H9 (cell line): ENCODE measurements around the gene SH2D3C. TPM values are rescaled to one million over a fixed set of nuclear protein-coding genes. Genes with fewer than 3 reads are reported as not detected.

Experiments used
- DNase-seq: peaks from one replicate; pipeline ENCODE4 v3.0.0-alpha.2; 2017
- H2AFZ ChIP-seq: one replicate; pipeline ENCODE4 v1.6.1; 2013; ENCODE audit warnings: mild to moderate bottlenecking, low read length, control low read depth, moderate library complexity
- H2AK5ac ChIP-seq: 2 replicates; pipeline ENCODE4 v1.6.1; 2013; ENCODE audit warnings: low read length, control low read depth, mixed read lengths; ENCODE audit not compliant: insufficient read length
- H2BK120ac ChIP-seq: one replicate; pipeline ENCODE4 v1.6.1; 2013; ENCODE audit warnings: low read depth, mild to moderate bottlenecking, low read length, control low read depth, inconsistent platforms; ENCODE audit not compliant: poor library complexity, severe bottlenecking
- H2BK12ac ChIP-seq: 2 replicates; pipeline ENCODE4 v1.6.1; 2013; ENCODE audit warnings: low read length, control low read depth, mixed read lengths, low read depth; ENCODE audit not compliant: insufficient read length
- H2BK15ac ChIP-seq: 2 replicates; pipeline ENCODE4 v1.6.1; 2013; ENCODE audit warnings: low read depth, low read length, control low read depth
- H2BK20ac ChIP-seq: one replicate; pipeline ENCODE4 v1.6.1; 2013; ENCODE audit warnings: low read depth, mild to moderate bottlenecking, low read length, control low read depth, inconsistent platforms; ENCODE audit not compliant: poor library complexity, severe bottlenecking
- H2BK5ac ChIP-seq: 2 replicates; pipeline ENCODE4 v1.6.1; 2013; ENCODE audit warnings: low read length, control low read depth, mixed read lengths; ENCODE audit not compliant: insufficient read length
- H3K14ac ChIP-seq: 2 replicates; pipeline ENCODE4 v1.6.1; 2013; ENCODE audit warnings: low read length, control low read depth; ENCODE audit not compliant: insufficient read depth
- H3K18ac ChIP-seq: 2 replicates; pipeline ENCODE4 v1.6.1; 2013; ENCODE audit warnings: low read depth, mild to moderate bottlenecking, mixed read lengths, low read length, control low read depth; ENCODE audit not compliant: insufficient read length
- H3K23ac ChIP-seq: 2 replicates; pipeline ENCODE4 v1.6.1; 2013; ENCODE audit warnings: low read length, control low read depth, mixed read lengths, low read depth; ENCODE audit not compliant: insufficient read length
- H3K23me2 ChIP-seq: 2 replicates; pipeline ENCODE4 v1.6.1; 2013; ENCODE audit warnings: low read depth, mild to moderate bottlenecking, mixed read lengths, low read length, control low read depth; ENCODE audit not compliant: insufficient read length, poor library complexity, severe bottlenecking
- H3K27ac ChIP-seq: 2 replicates; pipeline ENCODE4 v1.5.1; 2013; ENCODE audit warnings: low read length, control low read depth, mixed read lengths, low read depth; ENCODE audit not compliant: insufficient read length
- H3K27me3 ChIP-seq: 2 replicates; pipeline ENCODE4 v1.6.1; 2013; ENCODE audit warnings: low read length, control low read depth, inconsistent platforms; ENCODE audit not compliant: insufficient read depth
- H3K4ac ChIP-seq: 2 replicates; pipeline ENCODE4 v1.6.1; 2013; ENCODE audit warnings: low read depth, mild to moderate bottlenecking, control low read depth, inconsistent platforms, low read length, moderate library complexity
- H3K4me1 ChIP-seq: 2 replicates; pipeline ENCODE4 v1.6.1; 2013; ENCODE audit warnings: low read length, control low read depth, inconsistent platforms; ENCODE audit not compliant: insufficient read depth
- H3K4me2 ChIP-seq: 2 replicates; pipeline ENCODE4 v1.6.1; 2013; ENCODE audit warnings: low read length, control low read depth, mixed read lengths; ENCODE audit not compliant: insufficient read length, insufficient read depth
- H3K56ac ChIP-seq: 2 replicates; pipeline ENCODE4 v1.6.1; 2013; ENCODE audit warnings: low read depth, mild to moderate bottlenecking, mixed read lengths, low read length, control low read depth; ENCODE audit not compliant: insufficient read length
- H3K79me1 ChIP-seq: 2 replicates; pipeline ENCODE4 v1.6.1; 2013; ENCODE audit warnings: low read depth, mild to moderate bottlenecking, moderate library complexity, low read length, control low read depth, inconsistent platforms; ENCODE audit not compliant: insufficient read depth, poor library complexity, severe bottlenecking
- H3K79me2 ChIP-seq: 2 replicates; pipeline ENCODE4 v1.6.1; 2013; ENCODE audit warnings: low read length, control low read depth, inconsistent platforms; ENCODE audit not compliant: insufficient read depth
- H3K9ac ChIP-seq: 2 replicates; pipeline ENCODE4 v1.6.1; 2013; ENCODE audit warnings: low read length, control low read depth, mixed read lengths; ENCODE audit not compliant: insufficient read length; ENCODE audit errors: extremely low read depth
- H3K9me3 ChIP-seq: one replicate; pipeline ENCODE4 v1.6.1; 2013; ENCODE audit warnings: low read depth, low read length, inconsistent platforms; ENCODE audit not compliant: control insufficient read depth
- H3T11ph ChIP-seq: one replicate; pipeline ENCODE4 v1.6.1; 2013; ENCODE audit warnings: mild to moderate bottlenecking, low read length, control low read depth, inconsistent platforms
- H4K20me1 ChIP-seq: one replicate; pipeline ENCODE4 v1.6.1; 2013; ENCODE audit not compliant: control insufficient read depth, insufficient read length, insufficient read depth
- H4K5ac ChIP-seq: 2 replicates; pipeline ENCODE4 v1.6.1; 2013; ENCODE audit warnings: low read depth, mild to moderate bottlenecking, mixed read lengths, low read length, control low read depth; ENCODE audit not compliant: insufficient read length
- H4K8ac ChIP-seq: replicated peaks from 2 replicates; pipeline ENCODE4 v1.6.1; 2013; ENCODE audit warnings: low read length, control low read depth, mixed read lengths, low read depth; ENCODE audit not compliant: insufficient read length
- H4K91ac ChIP-seq: 2 replicates; pipeline ENCODE4 v1.6.1; 2013; ENCODE audit warnings: low read depth, mild to moderate bottlenecking, moderate library complexity, mixed read lengths, low read length, control low read depth; ENCODE audit not compliant: insufficient read length
- H3K27ac Mint-ChIP-seq, 3 experiments: 2 replicates in 2 of 3; 3 replicates in 1 of 3; pipeline ENCODE4 v1.8.0; 2020 to 2021; ENCODE audit warnings: mixed read lengths in 3 of 3, mild to moderate bottlenecking in 1 of 3, moderate library complexity in 1 of 3
- H3K27me3 Mint-ChIP-seq: 2 replicates; pipeline ENCODE4 v1.8.0; 2021; ENCODE audit warnings: low read depth, mild to moderate bottlenecking, moderate library complexity, mixed read lengths
- H3K36me3 Mint-ChIP-seq, 3 experiments: 2 replicates in 2 of 3; 3 replicates in 1 of 3; pipeline ENCODE4 v1.8.0; 2020 to 2021; ENCODE audit warnings: low read depth in 3 of 3, mixed read lengths in 3 of 3; ENCODE audit not compliant: insufficient read depth in 1 of 3
- H3K4me1 Mint-ChIP-seq, 2 experiments: 2 replicates each; pipeline ENCODE4 v1.8.0; 2020; ENCODE audit warnings: mixed read lengths in 2 of 2
- H3K4me3 Mint-ChIP-seq, 2 experiments: 2 replicates in 1 of 2; 3 replicates in 1 of 2; pipeline ENCODE4 v1.8.0; 2020 to 2021; ENCODE audit warnings: mild to moderate bottlenecking in 2 of 2, mixed read lengths in 2 of 2, moderate library complexity in 1 of 2
- H3K9me3 Mint-ChIP-seq, 2 experiments: 2 replicates in 1 of 2; 3 replicates in 1 of 2; pipeline ENCODE4 v1.8.0; 2020; ENCODE audit warnings: mild to moderate bottlenecking in 2 of 2, mixed read lengths in 2 of 2, moderate library complexity in 1 of 2
- CTCF ChIP-seq: fragments of 200-600 bp; sonication (generic); conservative IDR thresholded peaks from 3 replicates; pipeline ENCODE4 v1.8.0; 2021; ENCODE audit warnings: antibody characterized with exemption, mild to moderate bottlenecking
- WGBS: extraction: QIAGEN DNeasy Blood & Tissue Kit; methylation state at CpG from one replicate; pipeline ENCODE4 v1.1.7; 2013; ENCODE audit warnings: missing lambda C conversion rate, low lambda C conversion rate, mixed read lengths; ENCODE audit not compliant: insufficient read length; ENCODE audit errors: extremely low coverage; 5-methylcytosine and 5-hydroxymethylcytosine counted together
- total RNA-seq: library from RNA; stranded (reverse); gene quantifications from 2 replicates; pipeline ENCODE4 v1.2.1, GENCODE V29; 2021

Gene SH2D3C
- total RNA-seq, 1 experiment from 2014 or later: 1.7 TPM

- no peak overlapping the region for H4K5ac ChIP-seq
- H3K27me3 Mint-ChIP-seq: no peaks in the 10 kb centered on the region
- no peaks in the 10 kb centered on the region; a peak in 1 of 7 replicates for H3K36me3 Mint-ChIP-seq
- no peak overlapping the region for H2BK12ac ChIP-seq
- no peak overlapping the region for H2BK120ac ChIP-seq
- no peak for TF ChIP-seq CTCF
- no peaks in the 10 kb centered on the region for H3K9me3 Mint-ChIP-seq
- H2BK20ac ChIP-seq: no peak overlapping the region
- H3K79me2 ChIP-seq: no peaks in the 10 kb centered on the region
- no peak overlapping the region for H2AFZ ChIP-seq
- no peak overlapping the region for H3K4me2 ChIP-seq
- DNase-seq: no peak
- no peak overlapping the region for H3K27ac ChIP-seq
- H3K14ac ChIP-seq: no peak overlapping the region
- peaks cover 6 to 8% of the 10 kb centered on the region in 2 experiments for H3K4me1 Mint-ChIP-seq
- no peak overlapping the region for H2BK5ac ChIP-seq
- no peaks in the 10 kb centered on the region for H4K20me1 ChIP-seq
- H3K56ac ChIP-seq: no peak overlapping the region
- H3K4me1 ChIP-seq: no peaks in the 10 kb centered on the region
- H3K4ac ChIP-seq: no peak overlapping the region
- H3K23me2 ChIP-seq: no peaks in the 10 kb centered on the region
- H3K27ac Mint-ChIP-seq: no peak overlapping the region; a peak in 1 of 7 replicates
- no CpG with 5 or more reads among the region's 18 CpGs for WGBS
- H3K9ac ChIP-seq: no peak overlapping the region
- no peak overlapping the region for H2BK15ac ChIP-seq
- H2AK5ac ChIP-seq: no peak overlapping the region
- no peaks in the 10 kb centered on the region for H3K79me1 ChIP-seq
- H3K27me3 ChIP-seq: no peaks in the 10 kb centered on the region
- no peak overlapping the region for H4K91ac ChIP-seq
- no peak overlapping the region for H4K8ac ChIP-seq
- H3K4me3 Mint-ChIP-seq: no peak overlapping the region
- H3K23ac ChIP-seq: no peak overlapping the region
- no peak overlapping the region for H3T11ph ChIP-seq
- H3K18ac ChIP-seq: no peak overlapping the region
- no peaks in the 10 kb centered on the region for H3K9me3 ChIP-seq
Observed at GRCh38 chr9:127729522-127730256, 48.8 kb downstream of the SH2D3C start.
